ENCODE results near the gene BRAF. TPM values are rescaled to one million over a fixed set of nuclear protein-coding genes. Genes with fewer than 3 reads are reported as not detected.

The BRAF gene
- total and polyA plus RNA-seq, 2 donors from 2014 or later = 8.0 to 43.9 TPM

- no peak overlapping the region for H3K9ac ChIP-seq (ENCODE audit: low read length in 3 of 3)
- FAIRE-seq (no peak), DNase-seq (no peak)
- H3K27me3 ChIP-seq (ENCODE audit: control insufficient read depth, insufficient read depth, low read length) = no peaks in the 10 kb centered on the region
- no peak overlapping the region for H3K4me3 ChIP-seq (ENCODE audit: low read length in 3 of 3)
- intact Hi-C loops (cut with DNase I) = no loop called here
- H3K9me3 ChIP-seq (ENCODE audit: control insufficient read depth in 2 of 3, insufficient read depth in 1 of 3, low read length in 3 of 3) = no peaks in the 10 kb centered on the region
- no peak for TF ChIP-seq CTCF (IDR thresholded peaks at IDR 0.05; ENCODE audit: borderline replicate concordance, extremely low read depth, insufficient read depth)
- H3K4me1 ChIP-seq (ENCODE audit: control insufficient read depth in 2 of 3, insufficient read depth in 2 of 3, low read depth in 1 of 3, low read length in 3 of 3) = no peaks in the 10 kb centered on the region
- no peak overlapping the region for H3K27ac ChIP-seq (ENCODE audit: low read depth in 2 of 2, low read length in 2 of 2)
- no peaks in the 10 kb centered on the region for H3K36me3 ChIP-seq (ENCODE audit: control insufficient read depth in 2 of 3, insufficient read depth in 3 of 3, low read length in 3 of 3)
Measured at GRCh38 chr7:140873434-140873833, 51.3 kb downstream of the BRAF start.

GRCh38 chr7:140870003-140870402 is 54.7 kb downstream of the BRAF start:
- intact Hi-C loops (cut with DNase I) = no loop called here
- Histone ChIP-seq H3K36me3 (ENCODE audit: control insufficient read depth in 2 of 3, insufficient read depth in 3 of 3, low read length in 3 of 3) (no peaks in the 10 kb centered on the region), H3K27me3 (ENCODE audit: control insufficient read depth, insufficient read depth, low read length) (no peaks in the 10 kb centered on the region), H3K27ac (ENCODE audit: low read depth in 2 of 2, low read length in 2 of 2) (no peak overlapping the region), H3K9ac (ENCODE audit: low read length in 3 of 3) (no peak overlapping the region), H3K4me3 (ENCODE audit: low read length in 3 of 3) (no peak overlapping the region), H3K4me1 (ENCODE audit: control insufficient read depth in 2 of 3, insufficient read depth in 2 of 3, low read depth in 1 of 3, low read length in 3 of 3) (no peaks in the 10 kb centered on the region), H3K9me3 (ENCODE audit: control insufficient read depth in 2 of 3, insufficient read depth in 1 of 3, low read length in 3 of 3) (no peaks in the 10 kb centered on the region)
- DNase-seq (no peak), FAIRE-seq (peak; percentile 38)
- TF ChIP-seq CTCF (IDR thresholded peaks at IDR 0.05; ENCODE audit: borderline replicate concordance, extremely low read depth, insufficient read depth) = no peak

- H3K36me3 ChIP-seq (ENCODE audit: control insufficient read depth in 2 of 3, insufficient read depth in 3 of 3, low read length in 3 of 3) = no peaks in the 10 kb centered on the region
- no peaks in the 10 kb centered on the region for H3K4me1 ChIP-seq (ENCODE audit: control insufficient read depth in 2 of 3, insufficient read depth in 2 of 3, low read depth in 1 of 3, low read length in 3 of 3)
- no peak for FAIRE-seq
- DNase-seq = no peak
- no peaks in the 10 kb centered on the region for H3K9me3 ChIP-seq (ENCODE audit: control insufficient read depth in 2 of 3, insufficient read depth in 1 of 3, low read length in 3 of 3)
- no peak for TF ChIP-seq CTCF (IDR thresholded peaks at IDR 0.05; ENCODE audit: borderline replicate concordance, extremely low read depth, insufficient read depth)
- intact Hi-C loops (cut with DNase I) = no loop called here
- no peaks in the 10 kb centered on the region for H3K27me3 ChIP-seq (ENCODE audit: control insufficient read depth, insufficient read depth, low read length)
- H3K27ac ChIP-seq (ENCODE audit: low read depth in 2 of 2, low read length in 2 of 2) = no peak overlapping the region
- H3K4me3 ChIP-seq (ENCODE audit: low read length in 3 of 3) = no peak overlapping the region
- H3K9ac ChIP-seq (ENCODE audit: low read length in 3 of 3) = no peak overlapping the region
Measured at GRCh38 chr7:140869430-140869829, 55.3 kb downstream of the BRAF start.
